Cardiac fibroblast (primary cell): ENCODE measurements around the gene DSC1.

ENCODE experiments used
- DNase-seq, 2 donors: peaks; one replicate each; pipeline versions ENCODE4 v3.0.0 to v3.0.0-alpha.2; 2010; ENCODE audit warnings: low read depth in 2 of 2
- H3K4me3 ChIP-seq, 2 donors: replicated peaks in 1 of 2; 1 replicate in 1 of 2; 2 replicates in 1 of 2; pipeline ENCODE4 v1.5.1; 2011; ENCODE audit warnings: low read depth in 2 of 2, low read length in 2 of 2, mild to moderate bottlenecking in 2 of 2, moderate library complexity in 1 of 2
- TF ChIP-seq, protein P1 (sequence below): IDR thresholded peaks from one replicate; pipeline ENCODE4 v1.5.1; 2011; ENCODE audit warnings: low read depth, mild to moderate bottlenecking, low read length, inconsistent platforms

Gene DSC1, protein sequence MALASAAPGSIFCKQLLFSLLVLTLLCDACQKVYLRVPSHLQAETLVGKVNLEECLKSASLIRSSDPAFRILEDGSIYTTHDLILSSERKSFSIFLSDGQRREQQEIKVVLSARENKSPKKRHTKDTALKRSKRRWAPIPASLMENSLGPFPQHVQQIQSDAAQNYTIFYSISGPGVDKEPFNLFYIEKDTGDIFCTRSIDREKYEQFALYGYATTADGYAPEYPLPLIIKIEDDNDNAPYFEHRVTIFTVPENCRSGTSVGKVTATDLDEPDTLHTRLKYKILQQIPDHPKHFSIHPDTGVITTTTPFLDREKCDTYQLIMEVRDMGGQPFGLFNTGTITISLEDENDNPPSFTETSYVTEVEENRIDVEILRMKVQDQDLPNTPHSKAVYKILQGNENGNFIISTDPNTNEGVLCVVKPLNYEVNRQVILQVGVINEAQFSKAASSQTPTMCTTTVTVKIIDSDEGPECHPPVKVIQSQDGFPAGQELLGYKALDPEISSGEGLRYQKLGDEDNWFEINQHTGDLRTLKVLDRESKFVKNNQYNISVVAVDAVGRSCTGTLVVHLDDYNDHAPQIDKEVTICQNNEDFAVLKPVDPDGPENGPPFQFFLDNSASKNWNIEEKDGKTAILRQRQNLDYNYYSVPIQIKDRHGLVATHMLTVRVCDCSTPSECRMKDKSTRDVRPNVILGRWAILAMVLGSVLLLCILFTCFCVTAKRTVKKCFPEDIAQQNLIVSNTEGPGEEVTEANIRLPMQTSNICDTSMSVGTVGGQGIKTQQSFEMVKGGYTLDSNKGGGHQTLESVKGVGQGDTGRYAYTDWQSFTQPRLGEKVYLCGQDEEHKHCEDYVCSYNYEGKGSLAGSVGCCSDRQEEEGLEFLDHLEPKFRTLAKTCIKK

DNA sequence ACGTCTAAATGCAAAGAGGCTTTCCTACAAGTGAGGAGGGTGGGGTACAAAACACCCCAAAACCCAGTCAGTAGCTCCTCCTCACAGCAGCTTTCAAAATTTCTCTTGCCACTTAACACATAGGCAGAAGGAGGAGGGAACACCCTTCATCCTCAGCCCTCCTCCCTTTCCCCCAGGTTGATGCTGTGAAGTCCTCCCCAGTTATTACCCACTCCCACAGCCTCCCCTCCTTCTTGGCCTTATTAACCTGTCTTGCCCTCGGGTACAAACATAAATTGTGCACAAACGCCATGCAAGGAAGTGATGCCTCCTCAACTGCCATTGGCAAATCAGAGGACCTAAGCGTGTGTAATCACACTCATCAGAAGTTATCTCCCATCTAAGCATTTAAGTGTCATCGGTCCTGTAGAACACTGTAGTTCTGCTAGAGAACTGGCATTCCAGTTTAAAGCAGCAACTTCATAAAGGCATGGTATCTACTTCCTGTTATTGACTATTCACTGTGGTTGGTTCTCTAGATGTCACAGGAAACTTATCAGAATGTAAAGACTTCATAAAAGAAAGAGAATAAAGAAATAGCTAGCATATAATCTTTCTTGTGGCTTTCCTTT lies at the start of gene DSC1:
TSS of gene DSC1 (minus strand) at position 32 of the 611 bp plus-strand sequence. CDS start 262 bp downstream, outside the sequence.
- TF ChIP-seq, protein P1, sequence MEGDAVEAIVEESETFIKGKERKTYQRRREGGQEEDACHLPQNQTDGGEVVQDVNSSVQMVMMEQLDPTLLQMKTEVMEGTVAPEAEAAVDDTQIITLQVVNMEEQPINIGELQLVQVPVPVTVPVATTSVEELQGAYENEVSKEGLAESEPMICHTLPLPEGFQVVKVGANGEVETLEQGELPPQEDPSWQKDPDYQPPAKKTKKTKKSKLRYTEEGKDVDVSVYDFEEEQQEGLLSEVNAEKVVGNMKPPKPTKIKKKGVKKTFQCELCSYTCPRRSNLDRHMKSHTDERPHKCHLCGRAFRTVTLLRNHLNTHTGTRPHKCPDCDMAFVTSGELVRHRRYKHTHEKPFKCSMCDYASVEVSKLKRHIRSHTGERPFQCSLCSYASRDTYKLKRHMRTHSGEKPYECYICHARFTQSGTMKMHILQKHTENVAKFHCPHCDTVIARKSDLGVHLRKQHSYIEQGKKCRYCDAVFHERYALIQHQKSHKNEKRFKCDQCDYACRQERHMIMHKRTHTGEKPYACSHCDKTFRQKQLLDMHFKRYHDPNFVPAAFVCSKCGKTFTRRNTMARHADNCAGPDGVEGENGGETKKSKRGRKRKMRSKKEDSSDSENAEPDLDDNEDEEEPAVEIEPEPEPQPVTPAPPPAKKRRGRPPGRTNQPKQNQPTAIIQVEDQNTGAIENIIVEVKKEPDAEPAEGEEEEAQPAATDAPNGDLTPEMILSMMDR = no peak
- DNase-seq = no peak
- no peak within 1 kb of the TSS for H3K4me3 ChIP-seq

DNA sequence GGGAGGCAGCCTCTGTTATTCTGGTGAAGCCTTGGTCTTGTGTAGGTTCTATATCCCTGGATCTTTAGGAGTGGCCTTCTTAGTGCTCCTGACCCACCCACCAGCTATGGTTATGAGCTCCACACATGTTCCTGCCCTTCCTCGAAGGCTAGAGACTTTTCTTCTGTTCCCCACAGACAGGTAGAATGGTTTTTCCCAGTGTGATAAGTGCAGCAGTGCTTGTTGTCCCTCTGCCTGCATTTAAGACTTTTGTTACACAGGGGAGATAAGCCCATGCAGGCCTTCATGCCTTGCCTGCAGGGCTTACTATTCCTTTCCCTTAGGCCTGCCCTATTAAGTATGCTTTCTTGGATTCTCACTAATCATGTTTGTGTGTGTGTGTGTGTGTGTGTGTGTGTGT lies 48.4 kb upstream of the DSC1 start:
- TF ChIP-seq, protein P1 = no peak
- no peak for DNase-seq
- no peak overlapping the region for H3K4me3 ChIP-seq

DNA sequence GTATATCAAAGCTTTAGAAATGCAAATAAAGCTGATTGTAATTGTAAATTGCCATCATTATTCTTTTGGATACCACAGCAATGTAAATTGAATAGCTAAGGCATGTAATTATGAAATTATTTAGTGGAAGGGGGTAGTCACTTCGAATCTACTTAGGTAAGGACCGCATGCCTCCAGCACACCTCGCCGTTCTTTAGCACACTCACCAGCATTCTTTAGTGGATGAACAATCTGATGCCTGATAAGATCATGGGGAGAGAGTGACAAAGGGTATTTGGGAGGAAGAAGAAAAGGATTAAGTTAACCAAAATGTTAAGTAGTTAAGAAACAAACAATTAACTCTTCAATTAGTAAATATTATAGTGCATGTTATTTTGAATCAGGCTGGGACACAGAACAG lies 46.4 kb upstream of the DSC1 start:
- TF ChIP-seq, protein P1 = no peak
- DNase-seq = no peak
- no peak overlapping the region for H3K4me3 ChIP-seq

DNA sequence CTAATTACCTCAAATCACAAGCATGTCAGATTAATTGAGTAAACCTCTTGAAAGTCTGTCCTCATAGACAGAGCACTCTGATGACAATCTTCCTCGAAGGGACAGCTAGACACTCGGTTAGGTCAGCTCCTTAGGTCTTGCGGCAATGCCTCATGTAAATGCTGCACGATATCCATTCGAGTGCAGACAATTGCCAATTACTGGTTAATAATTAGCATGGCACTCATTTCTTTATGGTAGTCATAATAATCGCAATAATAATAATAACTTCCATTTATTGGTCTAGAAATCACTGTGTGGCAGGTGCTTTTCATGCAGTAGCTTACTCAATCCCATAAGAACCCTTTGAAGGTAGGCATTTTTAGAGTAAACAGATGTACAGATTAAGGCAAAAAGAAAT lies 44.7 kb upstream of the DSC1 start:
- TF ChIP-seq, protein P1 = no peak
- DNase-seq = no peak
- H3K4me3 ChIP-seq = no peak overlapping the region

DNA sequence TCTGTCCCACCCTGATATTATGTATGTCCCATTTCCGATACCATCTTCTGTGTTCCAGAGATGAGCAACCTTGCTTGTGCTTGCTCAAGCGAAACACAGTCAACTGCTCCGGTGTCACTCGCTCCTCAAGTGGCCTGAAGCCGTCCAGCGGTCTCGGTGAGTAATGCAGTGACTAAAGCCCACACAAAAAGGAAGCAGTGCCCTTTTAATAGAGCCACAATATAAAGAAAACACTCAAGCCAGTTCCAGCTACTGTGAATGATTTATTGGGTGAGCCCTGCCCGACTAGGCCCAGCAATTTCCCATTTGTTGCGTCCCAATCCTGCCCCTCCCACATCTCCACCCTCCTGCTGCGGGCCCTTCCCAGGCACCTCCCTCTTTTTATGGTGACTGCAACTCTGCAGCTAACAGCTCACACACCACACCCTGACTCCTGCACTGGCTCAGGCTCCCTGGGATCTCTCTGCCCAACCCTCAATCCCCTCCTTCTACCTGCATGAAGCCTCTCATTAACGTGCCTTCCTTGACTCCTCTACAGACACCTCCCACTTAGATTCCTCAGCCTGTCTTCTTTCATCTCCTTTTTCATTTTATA lies 44.2 kb upstream of the DSC1 start:
- DNase-seq = peak in 1 of 2 donors; percentile 5
- TF ChIP-seq, protein P1 = no peak
- no peak overlapping the region for H3K4me3 ChIP-seq

DNA sequence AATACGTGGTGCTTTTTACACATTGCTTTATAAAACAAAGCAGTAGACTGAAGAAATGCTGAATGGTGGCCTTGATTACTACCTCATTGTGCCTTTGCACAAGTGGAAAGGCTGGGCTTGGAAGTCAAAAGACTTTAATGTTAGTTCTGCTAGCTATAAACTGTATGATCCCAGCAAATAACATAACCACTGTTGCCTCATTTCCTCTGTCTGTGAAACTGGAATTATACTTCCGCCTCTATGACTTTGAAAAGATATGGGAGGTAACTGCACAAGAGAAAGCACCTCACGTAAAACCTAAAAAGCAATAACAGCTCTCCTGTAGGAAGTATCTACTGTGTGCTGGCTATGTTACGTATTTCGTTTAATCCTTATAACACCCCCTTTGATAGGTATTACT lies 43.4 kb upstream of the DSC1 start:
- TF ChIP-seq, protein P1 = no peak
- H3K4me3 ChIP-seq = no peak overlapping the region
- no peak for DNase-seq
